ENCODE results near the gene PLIN4.

PLIN4 gene

GRCh38 chr19:4539693-4540581 lies 21.7 kb upstream of the PLIN4 start, which contains the start of gene LRG1:
Gene LRG1, minus strand, starts transcription at chr19:4540036. Its CDS starts 23 bp downstream, at chr19:4540013.
- Histone ChIP-seq H3K27ac (replicated peaks) (peak within 1 kb of the TSS; percentile 87), H3K4me3 (replicated peaks; ENCODE audit: insufficient read depth, low read length) (peak within 1 kb of the TSS; percentile 57), H3K27me3 (ENCODE audit: insufficient read depth, poor library complexity, severe bottlenecking) (no peaks in the 10 kb centered on the region)
- TF ChIP-seq POLR2AphosphoS5 (IDR thresholded peaks at IDR 0.05; ENCODE audit: low read depth) (peak; percentile 65; the same call in 1 of the 2 replicates), SPI1 (IDR thresholded peaks at IDR 0.05; ENCODE audit: borderline replicate concordance, low read depth) (peak; percentile 76; the same call in 1 of the 2 replicates), GABPA (IDR thresholded peaks at IDR 0.05; ENCODE audit: low read depth) (no peak)
- DNase-seq (ENCODE audit: low read depth in 1 of 2, low spot score in 1 of 2): peak; percentile 90 to 96

GRCh38 chr19:4539169-4539692 lies 20.9 kb upstream of the PLIN4 start:
- H3K27me3 ChIP-seq (ENCODE audit: insufficient read depth, poor library complexity, severe bottlenecking): no peaks in the 10 kb centered on the region
- DNase-seq (ENCODE audit: low read depth in 1 of 2, low spot score in 1 of 2): no peak
- TF ChIP-seq GABPA (IDR thresholded peaks at IDR 0.05; ENCODE audit: low read depth): no peak
- peak overlapping the region; percentile 57 for H3K4me3 ChIP-seq (replicated peaks; ENCODE audit: insufficient read depth, low read length)
- H3K27ac ChIP-seq (replicated peaks): peak overlapping the region; percentile 87

GRCh38 chr19:4538601-4538954 lies 20.3 kb upstream of the PLIN4 start:
- Histone ChIP-seq H3K27ac (replicated peaks) (no peak overlapping the region), H3K4me3 (replicated peaks; ENCODE audit: insufficient read depth, low read length) (no peak overlapping the region), H3K27me3 (ENCODE audit: insufficient read depth, poor library complexity, severe bottlenecking) (no peaks in the 10 kb centered on the region)
- TF ChIP-seq REST (IDR thresholded peaks at IDR 0.05; ENCODE audit: insufficient replicate concordance, low read depth) (no peak), SPI1 (IDR thresholded peaks at IDR 0.05; ENCODE audit: borderline replicate concordance, low read depth) (no peak), POLR2AphosphoS5 (IDR thresholded peaks at IDR 0.05; ENCODE audit: low read depth) (no peak), GABPA (IDR thresholded peaks at IDR 0.05; ENCODE audit: low read depth) (no peak), CTCF (IDR thresholded peaks at IDR 0.05; ENCODE audit: insufficient read depth, low read length) (no peak)
- DNase-seq (ENCODE audit: low read depth in 1 of 2, low spot score in 1 of 2): no peak

GRCh38 chr19:4537953-4538600 lies 19.8 kb upstream of the PLIN4 start:
- DNase-seq (ENCODE audit: low read depth in 1 of 2, low spot score in 1 of 2): no peak
- Histone ChIP-seq H3K27me3 (ENCODE audit: insufficient read depth, poor library complexity, severe bottlenecking) (no peaks in the 10 kb centered on the region), H3K4me3 (replicated peaks; ENCODE audit: insufficient read depth, low read length) (no peak overlapping the region), H3K27ac (replicated peaks) (no peak overlapping the region)
- TF ChIP-seq REST (IDR thresholded peaks at IDR 0.05; ENCODE audit: insufficient replicate concordance, low read depth): no peak
- no peak for TF ChIP-seq GABPA (IDR thresholded peaks at IDR 0.05; ENCODE audit: low read depth)
- TF ChIP-seq SPI1 (IDR thresholded peaks at IDR 0.05; ENCODE audit: borderline replicate concordance, low read depth): no peak
- TF ChIP-seq POLR2AphosphoS5 (IDR thresholded peaks at IDR 0.05; ENCODE audit: low read depth): no peak
- TF ChIP-seq CTCF (IDR thresholded peaks at IDR 0.05; ENCODE audit: insufficient read depth, low read length): no peak
